CD4-positive, alpha-beta T cell treated with Interleukin-10 for 1 hour (primary cell): ENCODE results near the gene CACNG8.
A peak's percentile ranks its signal among the peaks of the same experiment; 100 is the strongest.

Experiments
- DNase-seq: peaks from one replicate; pipeline ENCODE4 v3.0.0-alpha.2; 2020

Gene CACNG8

GRCh38 chr19:53965091-53965490, 2.4 kb downstream of the CACNG8 start:
- no peak for DNase-seq

GRCh38 chr19:53966931-53967330, 4.2 kb downstream of the CACNG8 start:
- no peak for DNase-seq

GRCh38 chr19:53969366-53969765, 6.6 kb downstream of the CACNG8 start:
- DNase-seq: no peak

- no peak for DNase-seq
Measured at GRCh38 chr19:53971673-53972072, 8.9 kb downstream of the CACNG8 start.

- peak; percentile 73 for DNase-seq
Measured at GRCh38 chr19:53977429-53977990, 14.8 kb downstream of the CACNG8 start.

GRCh38 chr19:53977991-53978731, 15.4 kb downstream of the CACNG8 start:
- peak; percentile 51 for DNase-seq

- DNase-seq: no peak
Measured at GRCh38 chr19:53978975-53979801, 16.5 kb downstream of the CACNG8 start.

- DNase-seq: no peak
Measured at GRCh38 chr19:53980539-53981375, 18.0 kb downstream of the CACNG8 start.

GRCh38 chr19:53981376-53981951, 18.7 kb downstream of the CACNG8 start:
- no peak for DNase-seq

GRCh38 chr19:53982001-53982451, 19.3 kb downstream of the CACNG8 start:
- DNase-seq: no peak

- peak; percentile 16 for DNase-seq
Measured at GRCh38 chr19:53982611-53983010, 19.9 kb downstream of the CACNG8 start.

GRCh38 chr19:53983457-53984289, 20.9 kb downstream of the CACNG8 start:
- no peak for DNase-seq

GRCh38 chr19:53985863-53986262, 23.1 kb downstream of the CACNG8 start:
- no peak for DNase-seq

GRCh38 chr19:53988981-53989380, 26.2 kb downstream of the CACNG8 start:
- DNase-seq: no peak

GRCh38 chr19:53989600-53990533, 27.1 kb downstream of the CACNG8 start:
- DNase-seq: no peak

GRCh38 chr19:53991224-53992113, 28.7 kb downstream of the CACNG8 start, which contains the start of gene CACNG6:
Gene CACNG6 (plus strand): TSS chr19:53991637. CDS start chr19:53992878, 1,241 bp downstream.
- no peak for DNase-seq

GRCh38 chr19:53992211-53992610, 29.5 kb downstream of the CACNG8 start:
- DNase-seq: no peak

- DNase-seq: no peak
Measured at GRCh38 chr19:53992815-53993214, 30.1 kb downstream of the CACNG8 start.

GRCh38 chr19:53993448-53993847, 30.7 kb downstream of the CACNG8 start:
- DNase-seq: no peak
